GM23338 (cell line): ENCODE measurements around the gene MCM9. TPM values are rescaled to one million over a fixed set of nuclear protein-coding genes. Genes with fewer than 3 reads are reported as not detected.

Experiments used
- ATAC-seq: fragments of 200-7000 bp; cut with Tn5 transposase; 3 replicates; pipeline ENCODE4 v1.9.1; 2020
- DNase-seq: peaks from one replicate; pipeline ENCODE4 v3.0.0-alpha.2; 2015; ENCODE audit warnings: low spot score
- H2AFZ ChIP-seq: fragments of 200-600 bp; sonication (generic); 2 replicates; pipeline ENCODE4 v1.8.0; 2016; ENCODE audit warnings: antibody characterized with exemption, mild to moderate bottlenecking, moderate library complexity
- H3F3A ChIP-seq: fragments of 200-600 bp; sonication (generic); replicated peaks from 2 replicates; pipeline ENCODE4 v1.8.0; 2017; ENCODE audit warnings: antibody characterized with exemption, mixed run types, low read depth
- H3K27ac ChIP-seq: fragments of 200-600 bp; sonication (generic); 2 replicates; pipeline ENCODE4 v1.6.1; 2016; ENCODE audit warnings: low read depth
- H3K27me3 ChIP-seq: fragments of 200-600 bp; sonication (generic); 2 replicates; pipeline ENCODE4 v1.8.0; 2016; ENCODE audit warnings: mild to moderate bottlenecking, mixed run types, moderate library complexity; ENCODE audit not compliant: insufficient read depth
- H3K36me3 ChIP-seq: fragments of 200-600 bp; sonication (generic); 2 replicates; pipeline ENCODE4 v1.8.0; 2016; ENCODE audit warnings: mild to moderate bottlenecking; ENCODE audit not compliant: insufficient read depth
- H3K4me1 ChIP-seq: fragments of 200-600 bp; sonication (generic); 2 replicates; pipeline ENCODE4 v1.8.0; 2016; ENCODE audit warnings: mild to moderate bottlenecking, moderate library complexity; ENCODE audit not compliant: insufficient read depth
- H3K4me2 ChIP-seq: fragments of 200-600 bp; sonication (generic); 2 replicates; pipeline ENCODE4 v1.7.1; 2017; ENCODE audit warnings: mixed run types
- H3K4me3 ChIP-seq: fragments of 200-600 bp; sonication (generic); 2 replicates; pipeline ENCODE4 v1.6.1; 2016; ENCODE audit warnings: mixed run types
- H3K79me2 ChIP-seq: fragments of 200-600 bp; sonication (generic); replicated peaks from 2 replicates; pipeline ENCODE4 v1.8.0; 2017; ENCODE audit warnings: mild to moderate bottlenecking; ENCODE audit not compliant: insufficient read depth
- H3K9me2 ChIP-seq: fragments of 200-600 bp; sonication (generic); 2 replicates; pipeline ENCODE4 v1.8.0; 2017; ENCODE audit not compliant: insufficient read depth
- H4K20me1 ChIP-seq: fragments of 200-600 bp; sonication (generic); replicated peaks from 2 replicates; pipeline ENCODE4 v1.8.0; 2017; ENCODE audit warnings: mild to moderate bottlenecking; ENCODE audit not compliant: insufficient read depth
- H3K27ac Mint-ChIP-seq: 2 replicates; pipeline ENCODE4 v1.8.0; 2020; ENCODE audit warnings: inconsistent platforms, mild to moderate bottlenecking, moderate library complexity, mixed read lengths
- H3K27me3 Mint-ChIP-seq: 3 replicates; pipeline ENCODE4 v1.8.0; 2022; ENCODE audit warnings: low read depth, mild to moderate bottlenecking, moderate library complexity, mixed read lengths, inconsistent platforms; ENCODE audit not compliant: insufficient read depth, poor library complexity
- H3K36me3 Mint-ChIP-seq: 3 replicates; pipeline ENCODE4 v1.8.0; 2021; ENCODE audit warnings: low read depth, mild to moderate bottlenecking, inconsistent platforms, moderate library complexity, mixed read lengths
- H3K4me1 Mint-ChIP-seq: 3 replicates; pipeline ENCODE4 v1.8.0; 2020; ENCODE audit warnings: mild to moderate bottlenecking, inconsistent platforms, mixed read lengths
- H3K4me3 Mint-ChIP-seq: 3 replicates; pipeline ENCODE4 v1.8.0; 2021; ENCODE audit warnings: moderate library complexity, mild to moderate bottlenecking, inconsistent platforms, mixed read lengths
- H3K9me3 Mint-ChIP-seq: 3 replicates; pipeline ENCODE4 v1.8.0; 2020; ENCODE audit warnings: moderate library complexity, mild to moderate bottlenecking, inconsistent platforms, mixed read lengths
- EZH2phosphoT487 ChIP-seq: fragments of 200-600 bp; sonication (generic); IDR thresholded peaks from one replicate; pipeline ENCODE4 v1.8.1; 2018; ENCODE audit warnings: antibody characterized with exemption; ENCODE audit not compliant: unreplicated experiment
- JUNB ChIP-seq: IDR thresholded peaks from one replicate; pipeline ENCODE4 v1.6.1; 2016; ENCODE audit warnings: antibody characterized with exemption; ENCODE audit not compliant: unreplicated experiment
- NANOG ChIP-seq: IDR thresholded peaks from 2 replicates; pipeline ENCODE4 v1.6.1; 2016; ENCODE audit warnings: antibody characterized with exemption, borderline replicate concordance
- POLR2AphosphoS5 ChIP-seq: IDR thresholded peaks from 2 replicates; pipeline ENCODE4 v1.6.1; 2016; ENCODE audit warnings: antibody characterized with exemption, low read depth
- STAT1 ChIP-seq: IDR thresholded peaks from one replicate; pipeline ENCODE4 v1.6.1; 2016; ENCODE audit warnings: antibody characterized with exemption; ENCODE audit not compliant: unreplicated experiment
- ZNF331 ChIP-seq: fragments of 250-450 bp; sonication (Bioruptor Pico); IDR thresholded peaks from 2 replicates; pipeline ENCODE4 v1.5.0; 2020; ENCODE audit warnings: low read depth, mild to moderate bottlenecking, moderate library complexity
- polyA plus RNA-seq: library from polyadenylated mRNA; unstranded; fragments of >200 nt; fragmentation: Nextera tagmentation; extraction: Ambion mirVana; gene quantifications from 2 replicates; pipeline ENCODE4 v1.2.1, GENCODE V29; 2016
- total RNA-seq: library from RNA; depleted of rRNA; stranded (reverse); fragments of >200 nt; shearing (Covaris generic); gene quantifications from 2 replicates; pipeline ENCODE4 v1.2.3, GENCODE V29; 2014
- TF ChIP-seq, protein P1 (sequence below): IDR thresholded peaks from one replicate; pipeline ENCODE4 v1.6.1; 2018; ENCODE audit warnings: antibody characterized with exemption; ENCODE audit not compliant: unreplicated experiment
- TF ChIP-seq, protein P2 (sequence below): fragments of 250-450 bp; sonication (Bioruptor Pico); IDR thresholded peaks from 2 replicates; pipeline ENCODE4 v1.5.0; 2020; ENCODE audit warnings: mild to moderate bottlenecking, moderate library complexity
- TF ChIP-seq, protein P3 (sequence below), 2 experiments: fragments of 200-600 bp in 1 of 2; sonication (generic) in 1 of 2; conservative IDR thresholded peaks; 2 replicates each; pipeline versions ENCODE4 v1.5.1 to v1.6.1; 2016 to 2017; ENCODE audit warnings: antibody characterized with exemption in 2 of 2, low read depth in 2 of 2, mild to moderate bottlenecking in 2 of 2, moderate library complexity in 1 of 2

MCM9 gene
- total and polyA plus RNA-seq, 2 experiments from 2014 or later = 14.9 to 16.6 TPM

DNA sequence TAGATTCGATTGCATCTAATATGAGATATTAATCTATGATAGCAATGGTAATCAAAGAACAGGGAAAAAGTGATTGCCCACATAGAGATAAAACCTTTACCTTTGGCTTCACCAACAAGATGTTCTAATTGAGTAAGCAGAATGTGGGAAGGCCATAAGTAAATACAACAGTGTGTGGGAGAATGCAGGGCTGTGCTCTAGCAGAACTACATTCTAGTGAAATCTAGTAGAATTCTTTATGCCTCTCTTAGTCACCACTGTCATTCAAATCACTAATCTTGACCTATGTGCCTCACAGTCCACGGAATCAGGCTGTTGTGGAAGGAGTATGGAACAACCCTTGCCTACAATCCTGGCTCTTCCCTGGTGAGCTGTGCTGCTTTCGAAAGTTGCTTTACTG lies 30.4 kb upstream of the MCM9 start:
- H3K4me1 Mint-ChIP-seq = peaks cover 9% of the 10 kb centered on the region; the same call in 2 of the 3 replicates
- Histone ChIP-seq H3K4me2 (no peak overlapping the region), H4K20me1 (no peaks in the 10 kb centered on the region), H3K27me3 (no peaks in the 10 kb centered on the region), H3K4me1 (no peaks in the 10 kb centered on the region), H3K79me2 (no peaks in the 10 kb centered on the region), H2AFZ (no peak overlapping the region), H3F3A (no peaks in the 10 kb centered on the region), H3K4me3 (no peak overlapping the region), H3K27ac (no peak overlapping the region), H3K36me3 (no peaks in the 10 kb centered on the region), H3K9me2 (no peaks in the 10 kb centered on the region)
- H3K9me3 Mint-ChIP-seq = no peaks in the 10 kb centered on the region
- no peaks in the 10 kb centered on the region for H3K36me3 Mint-ChIP-seq
- H3K27me3 Mint-ChIP-seq = no peaks in the 10 kb centered on the region
- H3K4me3 Mint-ChIP-seq = no peak overlapping the region
- ATAC-seq (no peak), DNase-seq (no peak)
- TF ChIP-seq STAT1 (no peak), EZH2phosphoT487 (no peak), NANOG (no peak), JUNB (no peak), ZNF331 (CRISPR knock-in tag) (no peak), POLR2AphosphoS5 (no peak)
- TF ChIP-seq, protein P1, sequence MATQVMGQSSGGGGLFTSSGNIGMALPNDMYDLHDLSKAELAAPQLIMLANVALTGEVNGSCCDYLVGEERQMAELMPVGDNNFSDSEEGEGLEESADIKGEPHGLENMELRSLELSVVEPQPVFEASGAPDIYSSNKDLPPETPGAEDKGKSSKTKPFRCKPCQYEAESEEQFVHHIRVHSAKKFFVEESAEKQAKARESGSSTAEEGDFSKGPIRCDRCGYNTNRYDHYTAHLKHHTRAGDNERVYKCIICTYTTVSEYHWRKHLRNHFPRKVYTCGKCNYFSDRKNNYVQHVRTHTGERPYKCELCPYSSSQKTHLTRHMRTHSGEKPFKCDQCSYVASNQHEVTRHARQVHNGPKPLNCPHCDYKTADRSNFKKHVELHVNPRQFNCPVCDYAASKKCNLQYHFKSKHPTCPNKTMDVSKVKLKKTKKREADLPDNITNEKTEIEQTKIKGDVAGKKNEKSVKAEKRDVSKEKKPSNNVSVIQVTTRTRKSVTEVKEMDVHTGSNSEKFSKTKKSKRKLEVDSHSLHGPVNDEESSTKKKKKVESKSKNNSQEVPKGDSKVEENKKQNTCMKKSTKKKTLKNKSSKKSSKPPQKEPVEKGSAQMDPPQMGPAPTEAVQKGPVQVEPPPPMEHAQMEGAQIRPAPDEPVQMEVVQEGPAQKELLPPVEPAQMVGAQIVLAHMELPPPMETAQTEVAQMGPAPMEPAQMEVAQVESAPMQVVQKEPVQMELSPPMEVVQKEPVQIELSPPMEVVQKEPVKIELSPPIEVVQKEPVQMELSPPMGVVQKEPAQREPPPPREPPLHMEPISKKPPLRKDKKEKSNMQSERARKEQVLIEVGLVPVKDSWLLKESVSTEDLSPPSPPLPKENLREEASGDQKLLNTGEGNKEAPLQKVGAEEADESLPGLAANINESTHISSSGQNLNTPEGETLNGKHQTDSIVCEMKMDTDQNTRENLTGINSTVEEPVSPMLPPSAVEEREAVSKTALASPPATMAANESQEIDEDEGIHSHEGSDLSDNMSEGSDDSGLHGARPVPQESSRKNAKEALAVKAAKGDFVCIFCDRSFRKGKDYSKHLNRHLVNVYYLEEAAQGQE = no peak
- TF ChIP-seq, protein P2, sequence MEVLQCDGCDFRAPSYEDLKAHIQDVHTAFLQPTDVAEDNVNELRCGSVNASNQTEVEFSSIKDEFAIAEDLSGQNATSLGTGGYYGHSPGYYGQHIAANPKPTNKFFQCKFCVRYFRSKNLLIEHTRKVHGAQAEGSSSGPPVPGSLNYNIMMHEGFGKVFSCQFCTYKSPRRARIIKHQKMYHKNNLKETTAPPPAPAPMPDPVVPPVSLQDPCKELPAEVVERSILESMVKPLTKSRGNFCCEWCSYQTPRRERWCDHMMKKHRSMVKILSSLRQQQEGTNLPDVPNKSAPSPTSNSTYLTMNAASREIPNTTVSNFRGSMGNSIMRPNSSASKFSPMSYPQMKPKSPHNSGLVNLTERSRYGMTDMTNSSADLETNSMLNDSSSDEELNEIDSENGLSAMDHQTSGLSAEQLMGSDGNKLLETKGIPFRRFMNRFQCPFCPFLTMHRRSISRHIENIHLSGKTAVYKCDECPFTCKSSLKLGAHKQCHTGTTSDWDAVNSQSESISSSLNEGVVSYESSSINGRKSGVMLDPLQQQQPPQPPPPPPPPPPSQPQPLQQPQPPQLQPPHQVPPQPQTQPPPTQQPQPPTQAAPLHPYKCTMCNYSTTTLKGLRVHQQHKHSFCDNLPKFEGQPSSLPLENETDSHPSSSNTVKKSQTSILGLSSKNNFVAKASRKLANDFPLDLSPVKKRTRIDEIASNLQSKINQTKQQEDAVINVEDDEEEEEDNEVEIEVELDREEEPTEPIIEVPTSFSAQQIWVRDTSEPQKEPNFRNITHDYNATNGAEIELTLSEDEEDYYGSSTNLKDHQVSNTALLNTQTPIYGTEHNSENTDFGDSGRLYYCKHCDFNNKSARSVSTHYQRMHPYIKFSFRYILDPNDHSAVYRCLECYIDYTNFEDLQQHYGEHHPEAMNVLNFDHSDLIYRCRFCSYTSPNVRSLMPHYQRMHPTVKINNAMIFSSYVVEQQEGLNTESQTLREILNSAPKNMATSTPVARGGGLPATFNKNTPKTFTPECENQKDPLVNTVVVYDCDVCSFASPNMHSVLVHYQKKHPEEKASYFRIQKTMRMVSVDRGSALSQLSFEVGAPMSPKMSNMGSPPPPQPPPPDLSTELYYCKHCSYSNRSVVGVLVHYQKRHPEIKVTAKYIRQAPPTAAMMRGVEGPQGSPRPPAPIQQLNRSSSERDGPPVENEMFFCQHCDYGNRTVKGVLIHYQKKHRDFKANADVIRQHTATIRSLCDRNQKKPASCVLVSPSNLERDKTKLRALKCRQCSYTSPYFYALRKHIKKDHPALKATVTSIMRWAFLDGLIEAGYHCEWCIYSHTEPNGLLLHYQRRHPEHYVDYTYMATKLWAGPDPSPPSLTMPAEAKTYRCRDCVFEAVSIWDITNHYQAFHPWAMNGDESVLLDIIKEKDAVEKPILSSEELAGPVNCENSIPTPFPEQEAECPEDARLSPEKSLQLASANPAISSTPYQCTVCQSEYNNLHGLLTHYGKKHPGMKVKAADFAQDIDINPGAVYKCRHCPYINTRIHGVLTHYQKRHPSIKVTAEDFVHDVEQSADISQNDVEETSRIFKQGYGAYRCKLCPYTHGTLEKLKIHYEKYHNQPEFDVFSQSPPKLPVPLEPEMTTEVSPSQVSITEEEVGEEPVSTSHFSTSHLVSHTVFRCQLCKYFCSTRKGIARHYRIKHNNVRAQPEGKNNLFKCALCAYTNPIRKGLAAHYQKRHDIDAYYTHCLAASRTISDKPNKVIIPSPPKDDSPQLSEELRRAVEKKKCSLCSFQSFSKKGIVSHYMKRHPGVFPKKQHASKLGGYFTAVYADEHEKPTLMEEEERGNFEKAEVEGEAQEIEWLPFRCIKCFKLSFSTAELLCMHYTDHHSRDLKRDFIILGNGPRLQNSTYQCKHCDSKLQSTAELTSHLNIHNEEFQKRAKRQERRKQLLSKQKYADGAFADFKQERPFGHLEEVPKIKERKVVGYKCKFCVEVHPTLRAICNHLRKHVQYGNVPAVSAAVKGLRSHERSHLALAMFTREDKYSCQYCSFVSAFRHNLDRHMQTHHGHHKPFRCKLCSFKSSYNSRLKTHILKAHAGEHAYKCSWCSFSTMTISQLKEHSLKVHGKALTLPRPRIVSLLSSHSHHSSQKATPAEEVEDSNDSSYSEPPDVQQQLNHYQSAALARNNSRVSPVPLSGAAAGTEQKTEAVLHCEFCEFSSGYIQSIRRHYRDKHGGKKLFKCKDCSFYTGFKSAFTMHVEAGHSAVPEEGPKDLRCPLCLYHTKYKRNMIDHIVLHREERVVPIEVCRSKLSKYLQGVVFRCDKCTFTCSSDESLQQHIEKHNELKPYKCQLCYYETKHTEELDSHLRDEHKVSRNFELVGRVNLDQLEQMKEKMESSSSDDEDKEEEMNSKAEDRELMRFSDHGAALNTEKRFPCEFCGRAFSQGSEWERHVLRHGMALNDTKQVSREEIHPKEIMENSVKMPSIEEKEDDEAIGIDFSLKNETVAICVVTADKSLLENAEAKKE (CRISPR knock-in tag) = no peak
- TF ChIP-seq, protein P3, sequence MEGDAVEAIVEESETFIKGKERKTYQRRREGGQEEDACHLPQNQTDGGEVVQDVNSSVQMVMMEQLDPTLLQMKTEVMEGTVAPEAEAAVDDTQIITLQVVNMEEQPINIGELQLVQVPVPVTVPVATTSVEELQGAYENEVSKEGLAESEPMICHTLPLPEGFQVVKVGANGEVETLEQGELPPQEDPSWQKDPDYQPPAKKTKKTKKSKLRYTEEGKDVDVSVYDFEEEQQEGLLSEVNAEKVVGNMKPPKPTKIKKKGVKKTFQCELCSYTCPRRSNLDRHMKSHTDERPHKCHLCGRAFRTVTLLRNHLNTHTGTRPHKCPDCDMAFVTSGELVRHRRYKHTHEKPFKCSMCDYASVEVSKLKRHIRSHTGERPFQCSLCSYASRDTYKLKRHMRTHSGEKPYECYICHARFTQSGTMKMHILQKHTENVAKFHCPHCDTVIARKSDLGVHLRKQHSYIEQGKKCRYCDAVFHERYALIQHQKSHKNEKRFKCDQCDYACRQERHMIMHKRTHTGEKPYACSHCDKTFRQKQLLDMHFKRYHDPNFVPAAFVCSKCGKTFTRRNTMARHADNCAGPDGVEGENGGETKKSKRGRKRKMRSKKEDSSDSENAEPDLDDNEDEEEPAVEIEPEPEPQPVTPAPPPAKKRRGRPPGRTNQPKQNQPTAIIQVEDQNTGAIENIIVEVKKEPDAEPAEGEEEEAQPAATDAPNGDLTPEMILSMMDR (conservative IDR thresholded peaks at IDR 0.05; ENCODE audit: low read depth in 2 of 2) = no peak
- H3K27ac Mint-ChIP-seq = no peak overlapping the region
